Effector CD4-positive, alpha-beta T cell (primary cell): ENCODE measurements around the gene ZNF574.

ENCODE experiments used
- DNase-seq: peaks from one replicate; pipeline ENCODE4 v3.0.0-alpha.2; 2020

The ZNF574 gene

DNA sequence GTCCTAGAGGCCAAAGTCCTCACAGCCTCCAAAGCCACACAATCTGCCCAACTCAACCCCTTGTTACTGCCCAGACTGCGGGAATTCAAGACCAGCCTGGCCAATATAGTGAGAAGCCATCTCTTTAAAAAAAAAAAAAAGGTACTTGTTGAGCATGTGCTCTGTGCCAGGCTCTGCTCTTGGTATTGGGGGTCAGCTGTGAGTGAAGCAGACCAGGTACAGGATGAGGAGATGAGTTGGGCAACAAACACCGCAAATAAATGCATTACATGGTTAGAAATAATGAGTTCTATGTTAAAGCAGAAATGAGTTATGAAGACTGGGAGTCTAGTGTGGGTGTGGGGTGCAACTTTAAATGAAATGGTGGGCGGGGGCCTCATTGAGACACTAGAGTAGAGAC is 15.8 kb upstream of the ZNF574 start:
- DNase-seq, result no peak

DNA sequence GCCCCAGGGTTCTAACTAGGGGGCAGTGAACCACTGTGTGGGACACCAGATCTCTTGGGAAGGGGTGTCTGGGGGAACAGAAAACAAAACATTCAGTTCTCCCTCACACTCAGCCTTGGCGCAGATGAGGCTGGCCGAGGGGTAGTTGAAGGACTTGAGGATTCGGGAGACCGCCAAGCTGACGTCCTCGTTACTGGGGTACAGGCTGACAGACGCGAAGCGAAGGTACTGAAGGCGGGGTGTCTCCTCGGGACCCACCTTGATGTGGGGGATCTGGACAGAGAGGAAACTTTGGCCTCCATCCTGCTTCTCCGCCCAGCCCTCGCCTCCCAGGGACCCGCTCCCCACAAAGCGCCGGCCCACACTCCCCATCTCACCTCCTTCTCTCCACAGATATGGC is 13.6 kb upstream of the ZNF574 start:
- DNase-seq, result no peak

DNA sequence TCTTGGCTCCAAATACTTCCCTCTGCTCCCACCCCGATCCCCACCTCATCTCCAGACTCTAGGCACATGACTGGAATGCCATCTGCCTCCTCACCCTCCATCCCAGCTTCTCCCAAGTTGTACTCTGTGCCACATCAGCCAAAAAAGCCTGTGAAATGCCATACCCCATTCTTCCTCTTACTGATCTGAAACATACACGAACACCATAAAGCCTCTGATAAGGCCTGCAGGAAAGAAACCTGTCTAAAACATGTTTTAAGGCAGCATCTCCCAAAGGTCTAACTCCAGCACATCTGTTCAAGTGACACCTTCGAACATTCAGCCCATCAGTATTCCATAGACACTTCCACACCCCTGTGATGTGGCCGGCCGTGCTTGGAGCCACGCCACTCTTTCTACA is 11.5 kb upstream of the ZNF574 start:
- no peak for DNase-seq

DNA sequence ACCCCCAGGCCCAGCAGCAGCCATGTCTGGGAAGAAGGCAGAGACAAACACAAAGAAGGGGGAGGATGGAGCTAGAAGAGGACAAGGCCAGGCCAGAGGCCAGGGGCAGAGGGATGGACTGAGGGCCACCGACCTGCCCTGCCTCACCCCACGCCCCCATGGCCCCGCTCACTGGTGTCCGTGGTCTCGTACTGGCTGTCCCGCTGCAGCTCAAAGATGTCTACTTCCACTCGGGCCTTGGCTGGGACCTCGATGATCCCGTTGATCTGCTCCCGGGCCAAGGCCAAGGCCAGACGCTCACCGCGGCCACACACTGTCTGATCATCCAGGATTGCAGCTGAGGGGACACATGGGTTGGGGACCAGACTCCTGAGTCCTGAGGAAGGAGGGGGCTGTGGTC is 10.9 kb upstream of the ZNF574 start:
- DNase-seq, result no peak

DNA sequence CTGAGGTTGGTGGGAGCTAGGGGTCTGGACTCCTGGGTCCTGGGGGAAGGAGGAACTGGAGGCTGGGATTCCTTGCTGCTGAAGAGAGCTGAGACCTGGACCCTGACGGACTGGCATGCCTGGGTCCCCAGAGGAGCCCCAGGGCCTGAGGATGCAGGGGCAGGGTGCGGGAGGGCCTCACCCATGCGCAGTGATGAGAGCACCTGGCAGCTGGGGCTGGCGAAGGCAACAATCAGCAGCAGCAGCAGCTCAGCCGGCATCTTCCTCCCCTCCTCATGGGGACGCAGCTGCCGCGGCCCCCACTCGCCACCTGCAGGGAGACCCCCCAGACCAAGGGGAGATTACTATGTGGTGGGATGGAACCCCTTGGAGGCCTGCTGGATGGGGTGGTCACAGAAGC is 10.5 kb upstream of the ZNF574 start:
- DNase-seq, result no peak

DNA sequence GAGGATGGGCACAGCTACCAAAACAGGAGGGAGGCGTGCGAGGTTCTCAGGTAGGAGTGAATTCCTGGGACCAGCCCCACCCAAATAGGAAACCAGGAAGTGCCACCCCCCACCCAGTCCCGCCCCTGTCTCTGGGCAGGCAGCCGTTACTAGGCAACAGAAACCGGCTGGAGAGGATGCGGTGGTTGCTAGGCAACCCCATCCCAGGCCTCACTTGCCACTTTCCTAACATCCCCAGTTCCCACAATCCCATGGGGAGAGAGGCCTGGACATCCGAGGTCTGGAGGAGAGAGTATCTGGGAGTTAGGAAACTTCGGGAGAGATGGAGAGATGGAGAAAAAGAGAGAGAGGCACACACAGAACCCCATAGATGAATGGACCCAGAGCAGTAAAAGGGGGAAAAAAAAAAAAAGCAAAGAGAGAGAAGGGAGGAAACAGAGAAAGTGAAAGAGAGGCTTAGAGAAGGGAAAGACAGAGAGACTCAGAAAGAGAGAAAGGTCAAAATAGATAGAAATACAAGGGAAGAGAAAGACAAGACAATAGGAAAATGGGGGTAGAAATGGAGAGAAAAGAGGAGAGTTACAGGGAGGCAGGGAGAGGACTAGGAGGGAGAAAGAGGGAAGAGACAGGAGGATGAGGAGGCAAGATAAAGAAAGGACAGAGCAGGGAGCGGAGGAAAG is 9.8 kb upstream of the ZNF574 start:
- no peak for DNase-seq

DNA sequence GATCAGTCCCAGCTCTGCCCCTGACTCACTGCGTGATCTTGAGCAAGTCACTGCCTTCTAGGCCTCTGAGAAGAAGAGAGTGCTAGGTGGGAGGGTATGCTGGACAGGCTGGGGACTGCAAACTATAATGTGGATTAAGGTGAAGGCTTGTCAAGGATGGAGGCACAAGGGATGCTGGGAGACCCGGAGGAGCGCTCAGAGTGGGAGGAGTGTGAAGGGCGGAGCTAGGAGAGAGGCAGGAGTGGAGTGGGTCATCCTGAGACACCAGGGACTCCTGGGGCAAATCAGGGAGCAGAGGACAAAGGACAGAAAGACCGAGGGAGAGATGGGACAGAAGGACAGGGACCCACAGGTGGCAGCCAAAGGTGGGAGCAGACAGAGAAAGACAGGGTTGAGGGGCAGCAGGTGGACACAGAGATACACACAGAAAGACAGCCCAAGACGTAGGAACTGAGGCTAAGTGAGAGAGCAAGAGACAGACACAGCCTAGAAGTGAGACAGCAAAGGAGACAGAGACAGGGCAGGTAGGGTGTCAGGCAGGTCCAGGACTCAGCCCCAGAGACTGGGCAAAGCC is 8.6 kb upstream of the ZNF574 start:
- DNase-seq, result no peak

DNA sequence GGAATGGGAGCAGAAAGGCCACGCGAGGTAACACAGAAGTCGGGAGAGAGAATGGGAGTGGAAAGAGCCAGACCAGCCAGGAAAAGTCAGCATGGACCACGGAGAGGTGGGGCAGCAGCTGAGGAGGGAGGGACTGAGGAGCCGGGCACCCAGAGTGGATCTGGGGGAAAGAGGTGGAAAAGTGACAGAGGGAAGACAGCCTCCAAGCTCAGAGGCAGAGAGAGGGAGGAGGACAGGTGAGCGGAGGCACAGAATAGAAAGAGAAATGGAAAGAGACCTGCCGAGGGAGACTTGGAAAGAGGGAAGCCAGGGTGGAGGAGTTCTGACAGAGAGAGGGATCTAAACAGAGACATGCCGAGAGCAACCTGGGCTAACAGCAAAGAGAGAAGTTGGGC is 7.6 kb upstream of the ZNF574 start:
- no peak for DNase-seq

DNA sequence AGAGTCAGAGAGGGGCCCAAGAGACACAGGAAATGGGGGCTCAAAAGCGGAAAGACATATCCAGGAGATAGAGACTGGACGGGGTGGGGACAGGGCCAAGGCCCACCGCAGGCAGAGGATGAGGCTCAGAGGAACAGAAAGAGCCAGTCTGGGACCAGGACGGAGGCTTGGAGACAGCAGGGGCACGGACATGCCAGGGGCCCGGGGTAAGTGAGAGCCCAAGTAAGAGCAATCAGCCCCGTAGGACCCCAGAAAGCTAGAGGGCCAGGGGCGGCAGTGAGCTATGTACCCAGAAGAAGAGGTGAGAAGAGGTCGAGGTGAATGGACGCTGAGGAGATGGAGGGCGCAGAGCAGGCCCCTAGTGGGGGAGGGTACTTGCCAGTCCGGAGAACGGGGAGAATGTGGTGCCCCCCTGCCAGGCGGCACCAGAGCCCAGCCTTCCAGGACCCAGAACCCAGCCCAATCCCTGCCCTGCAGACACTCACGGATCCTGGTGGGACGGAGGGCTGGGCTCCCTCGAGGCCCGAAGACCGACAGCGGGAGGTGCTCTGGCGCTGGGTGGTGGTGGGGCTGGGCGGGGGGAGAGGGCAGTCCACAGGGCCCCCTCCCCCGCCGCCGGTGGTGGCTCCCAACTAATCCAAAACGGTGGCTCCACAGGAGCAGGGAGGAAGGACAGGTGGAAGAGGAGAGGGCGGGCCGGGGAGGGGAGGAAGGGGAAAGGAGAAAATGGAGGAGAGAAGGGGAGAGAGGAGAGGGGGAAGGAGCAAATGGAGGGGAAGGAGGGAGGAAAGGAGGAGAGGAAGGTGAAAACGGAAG is 7.0 kb upstream of the ZNF574 start:
- no peak for DNase-seq

DNA sequence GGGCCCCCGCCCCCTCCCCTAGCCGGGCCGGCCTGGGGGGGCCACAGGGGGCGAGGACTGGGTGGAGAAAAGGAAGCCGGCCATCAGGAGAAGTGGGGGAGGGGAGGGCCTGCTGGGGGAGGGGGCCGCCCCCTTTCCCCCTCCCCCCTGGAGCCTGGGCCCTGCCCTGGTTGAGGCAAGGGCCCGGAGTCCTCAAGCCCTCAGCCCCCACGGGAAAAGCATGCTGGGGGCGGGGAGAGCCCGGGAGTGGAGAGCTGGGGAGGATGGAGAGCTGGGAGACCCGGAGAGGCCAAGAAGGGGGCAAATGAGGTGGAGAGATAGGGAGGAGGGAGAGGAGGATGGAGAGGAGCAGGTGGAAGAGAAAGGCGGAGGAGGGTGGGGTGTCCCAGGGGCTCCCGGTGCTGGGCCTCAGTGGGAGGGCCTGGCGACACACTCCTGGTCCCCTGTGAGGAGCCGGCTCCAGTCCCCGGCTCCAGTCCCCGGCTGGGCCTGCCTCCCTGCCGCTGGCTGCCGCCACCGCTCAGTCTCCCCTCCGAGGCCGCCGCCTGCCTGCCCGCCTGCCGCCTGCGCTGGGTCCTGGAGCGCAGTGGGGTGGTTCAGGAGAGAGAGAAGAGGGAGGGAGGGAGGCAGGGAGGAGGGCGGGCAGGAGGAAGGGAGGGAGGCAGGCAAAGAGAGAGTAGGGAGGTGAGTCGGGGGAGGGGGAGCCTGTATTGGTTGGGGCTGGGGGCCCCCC is 6.2 kb upstream of the ZNF574 start, which contains the start of gene GRIK5:
Gene GRIK5, minus strand, starts transcription at position 588 of the 733 bp plus-strand sequence. CDS start 4,436 bp downstream, outside the sequence.
- DNase-seq, result no peak

DNA sequence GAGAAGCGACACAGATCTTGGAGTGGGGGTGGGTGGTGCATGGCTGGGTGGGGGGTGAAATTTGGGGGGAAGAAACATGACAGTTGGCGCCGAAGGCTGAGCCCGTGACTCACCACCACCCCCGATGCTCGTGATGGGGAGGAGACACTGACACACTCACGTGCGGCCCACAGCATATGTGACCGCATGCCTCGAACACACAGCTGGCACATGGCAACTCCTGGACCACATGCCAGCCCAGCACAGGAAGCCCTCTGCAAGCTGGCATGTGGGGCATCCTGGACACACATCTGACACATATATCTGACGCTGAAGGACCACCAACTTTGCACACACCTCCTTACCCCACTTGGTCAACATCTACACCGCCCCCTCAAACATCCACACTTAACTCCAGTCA is 4.7 kb upstream of the ZNF574 start:
- DNase-seq, result no peak

DNA sequence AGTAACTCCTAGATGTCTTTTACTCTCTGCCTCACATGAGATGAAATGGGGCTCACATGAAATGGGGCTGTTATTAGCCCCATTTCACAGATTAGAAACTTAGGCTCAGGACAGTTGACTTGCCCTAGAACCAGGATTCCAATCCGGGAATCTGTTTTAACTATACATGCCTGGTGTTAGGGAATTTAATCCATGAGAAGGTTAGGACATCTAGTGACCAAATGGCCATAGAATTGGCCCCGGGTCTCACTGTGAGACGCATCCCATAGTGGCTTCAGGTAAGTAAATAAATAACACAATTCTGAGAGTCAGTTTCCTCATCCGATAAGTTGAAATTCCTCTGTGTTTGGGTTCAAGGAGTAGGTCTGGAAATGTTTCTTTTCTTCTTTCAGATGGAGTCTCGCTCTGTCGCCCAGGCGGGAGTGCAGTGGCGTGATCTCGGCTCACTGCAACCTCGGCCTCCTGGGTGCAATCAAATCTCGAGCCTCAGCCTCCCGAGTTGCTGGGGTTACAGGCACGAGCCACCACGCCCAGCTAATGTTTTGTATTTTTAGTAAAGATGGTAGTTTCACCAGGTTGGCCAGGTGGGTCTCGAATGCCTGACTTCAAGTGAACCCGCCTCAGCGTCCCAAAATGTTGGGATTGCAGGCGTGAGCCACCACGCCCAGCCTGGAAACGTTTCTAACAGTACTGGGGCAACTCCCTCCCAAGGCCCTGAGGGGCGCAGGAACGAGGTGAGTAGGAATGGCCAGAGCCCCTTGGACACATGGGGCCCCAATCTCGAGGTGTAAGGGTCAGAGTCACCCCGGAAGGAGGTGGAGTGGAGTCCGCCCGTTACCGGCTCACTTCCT is 1.2 kb upstream of the ZNF574 start:
- DNase-seq, result no peak

DNA sequence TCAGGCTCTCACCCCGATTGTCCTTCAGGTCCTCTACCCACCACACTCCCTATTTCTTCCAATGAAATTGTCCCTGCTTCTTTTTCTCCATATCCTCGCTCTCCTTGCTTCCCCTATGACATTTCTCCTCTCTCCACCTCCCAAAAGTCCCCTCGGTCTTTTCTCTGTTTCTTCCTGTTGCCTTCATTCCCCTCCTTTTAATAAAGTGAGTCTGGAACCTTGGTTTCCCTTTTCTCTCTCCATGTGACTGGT is 676 bp upstream of the ZNF574 start:
- DNase-seq, result no peak

DNA sequence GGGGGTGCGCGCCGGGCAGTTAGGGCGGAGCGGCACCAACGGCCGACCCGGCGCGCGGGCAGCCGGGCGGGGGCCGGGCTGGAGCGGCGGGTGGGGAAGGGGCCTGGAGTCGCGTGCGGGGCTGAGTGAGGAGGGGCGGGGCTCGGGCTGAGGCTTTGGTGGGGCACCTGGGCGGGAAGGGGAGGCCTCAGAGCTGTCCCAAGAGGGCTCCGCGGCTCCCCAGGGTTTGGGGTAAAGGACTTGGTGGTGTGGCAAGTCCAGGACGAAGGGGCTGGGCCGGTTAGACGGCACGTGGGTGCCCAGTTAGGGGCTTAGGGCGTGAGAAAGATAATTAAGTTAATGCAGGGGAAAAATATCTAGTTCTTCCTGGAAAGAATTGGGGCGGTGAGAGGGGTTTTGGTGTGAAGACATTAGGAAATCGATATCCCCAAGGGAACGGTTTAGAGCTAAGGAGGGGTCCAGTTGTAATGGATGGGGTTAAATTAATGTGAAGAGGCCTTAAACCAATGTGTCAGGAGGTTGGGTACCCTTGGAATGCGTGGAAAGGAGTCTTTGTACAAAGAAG is 496 bp downstream of the ZNF574 start:
- DNase-seq, result peak; percentile 37

DNA sequence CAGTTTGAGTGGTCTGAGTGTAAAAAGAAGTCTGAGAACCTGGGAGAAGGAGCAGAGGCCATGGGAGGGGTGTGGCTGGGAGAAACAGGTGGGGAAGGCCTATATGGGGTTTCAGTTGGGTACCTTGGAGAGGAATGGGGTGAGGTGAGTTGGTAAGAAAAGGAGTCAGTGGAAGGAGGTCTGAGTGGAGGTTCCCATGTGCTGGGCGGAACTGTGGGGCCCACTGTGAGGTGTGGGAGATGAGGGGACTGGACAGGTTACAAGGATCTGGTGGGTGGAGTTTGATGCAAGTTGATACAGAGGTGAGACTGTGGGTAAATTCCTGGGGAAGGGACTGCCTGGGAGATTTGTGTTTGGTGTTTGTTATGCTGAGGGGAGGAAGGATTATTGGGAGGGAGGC is 2.1 kb downstream of the ZNF574 start:
- DNase-seq, result no peak

DNA sequence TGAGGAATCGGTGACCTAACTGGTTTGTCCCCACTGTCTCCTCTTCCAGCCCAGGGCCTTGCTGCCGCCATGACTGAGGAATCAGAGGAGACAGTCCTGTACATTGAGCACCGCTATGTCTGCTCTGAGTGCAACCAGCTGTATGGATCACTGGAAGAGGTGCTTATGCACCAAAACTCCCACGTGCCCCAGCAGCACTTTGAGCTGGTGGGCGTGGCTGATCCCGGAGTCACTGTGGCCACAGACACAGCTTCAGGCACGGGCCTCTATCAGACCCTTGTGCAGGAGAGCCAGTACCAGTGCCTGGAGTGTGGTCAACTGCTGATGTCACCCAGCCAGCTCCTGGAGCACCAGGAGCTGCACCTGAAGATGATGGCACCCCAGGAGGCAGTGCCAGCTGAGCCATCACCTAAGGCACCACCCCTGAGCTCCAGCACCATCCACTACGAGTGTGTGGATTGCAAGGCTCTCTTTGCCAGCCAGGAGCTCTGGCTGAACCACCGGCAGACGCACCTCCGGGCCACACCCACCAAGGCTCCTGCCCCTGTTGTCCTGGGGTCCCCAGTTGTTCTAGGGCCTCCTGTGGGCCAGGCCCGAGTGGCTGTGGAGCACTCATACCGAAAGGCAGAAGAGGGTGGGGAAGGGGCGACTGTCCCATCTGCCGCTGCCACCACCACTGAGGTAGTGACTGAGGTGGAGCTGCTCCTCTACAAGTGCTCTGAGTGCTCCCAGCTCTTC is 2.7 kb downstream of the ZNF574 start:
- no peak for DNase-seq

DNA sequence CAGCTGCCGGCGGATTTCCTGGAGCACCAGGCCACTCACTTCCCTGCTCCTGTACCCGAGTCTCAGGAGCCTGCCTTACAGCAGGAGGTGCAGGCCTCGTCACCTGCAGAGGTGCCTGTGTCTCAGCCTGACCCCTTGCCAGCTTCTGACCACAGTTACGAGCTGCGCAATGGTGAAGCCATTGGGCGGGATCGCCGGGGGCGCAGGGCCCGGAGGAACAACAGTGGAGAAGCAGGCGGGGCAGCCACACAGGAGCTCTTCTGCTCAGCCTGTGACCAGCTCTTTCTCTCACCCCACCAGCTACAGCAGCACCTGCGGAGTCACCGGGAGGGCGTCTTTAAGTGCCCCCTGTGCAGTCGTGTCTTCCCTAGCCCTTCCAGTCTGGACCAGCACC is 3.3 kb downstream of the ZNF574 start:
- DNase-seq, result no peak

DNA sequence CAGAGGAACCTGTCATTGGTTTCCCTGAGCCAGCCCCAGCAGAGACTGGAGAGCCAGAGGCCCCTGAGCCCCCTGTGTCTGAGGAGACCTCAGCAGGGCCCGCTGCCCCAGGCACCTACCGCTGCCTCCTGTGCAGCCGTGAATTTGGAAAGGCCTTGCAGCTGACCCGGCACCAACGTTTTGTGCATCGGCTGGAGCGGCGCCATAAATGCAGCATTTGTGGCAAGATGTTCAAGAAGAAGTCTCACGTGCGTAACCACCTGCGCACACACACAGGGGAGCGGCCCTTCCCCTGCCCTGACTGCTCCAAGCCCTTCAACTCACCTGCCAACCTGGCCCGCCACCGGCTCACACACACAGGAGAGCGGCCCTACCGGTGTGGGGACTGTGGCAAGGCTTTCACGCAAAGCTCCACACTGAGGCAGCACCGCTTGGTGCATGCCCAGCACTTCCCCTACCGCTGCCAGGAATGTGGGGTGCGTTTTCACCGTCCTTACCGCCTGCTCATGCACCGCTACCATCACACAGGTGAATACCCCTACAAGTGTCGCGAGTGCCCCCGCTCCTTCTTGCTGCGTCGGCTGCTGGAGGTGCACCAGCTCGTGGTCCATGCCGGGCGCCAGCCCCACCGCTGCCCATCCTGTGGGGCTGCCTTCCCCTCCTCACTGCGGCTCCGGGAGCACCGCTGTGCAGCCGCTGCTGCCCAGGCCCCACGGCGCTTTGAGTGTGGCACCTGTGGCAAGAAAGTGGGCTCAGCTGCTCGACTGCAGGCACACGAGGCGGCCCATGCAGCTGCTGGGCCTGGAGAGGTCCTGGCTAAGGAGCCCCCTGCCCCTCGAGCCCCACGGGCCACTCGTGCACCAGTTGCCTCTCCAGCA is 4.2 kb downstream of the ZNF574 start:
- DNase-seq, result no peak

DNA sequence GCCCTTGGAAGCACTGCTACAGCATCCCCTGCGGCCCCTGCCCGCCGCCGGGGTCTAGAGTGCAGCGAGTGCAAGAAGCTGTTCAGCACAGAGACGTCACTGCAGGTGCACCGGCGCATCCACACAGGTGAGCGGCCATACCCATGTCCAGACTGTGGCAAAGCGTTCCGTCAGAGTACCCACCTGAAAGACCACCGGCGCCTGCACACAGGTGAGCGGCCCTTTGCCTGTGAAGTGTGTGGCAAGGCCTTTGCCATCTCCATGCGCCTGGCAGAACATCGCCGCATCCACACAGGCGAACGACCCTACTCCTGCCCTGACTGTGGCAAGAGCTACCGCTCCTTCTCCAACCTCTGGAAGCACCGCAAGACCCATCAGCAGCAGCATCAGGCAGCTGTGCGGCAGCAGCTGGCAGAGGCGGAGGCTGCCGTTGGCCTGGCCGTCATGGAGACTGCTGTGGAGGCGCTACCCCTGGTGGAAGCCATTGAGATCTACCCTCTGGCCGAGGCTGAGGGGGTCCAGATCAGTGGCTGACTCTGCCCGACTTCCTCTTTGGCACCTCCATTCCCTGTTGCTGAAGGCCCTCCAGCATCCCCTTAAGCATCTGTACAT is 4.9 kb downstream of the ZNF574 start:
- DNase-seq, result no peak

DNA sequence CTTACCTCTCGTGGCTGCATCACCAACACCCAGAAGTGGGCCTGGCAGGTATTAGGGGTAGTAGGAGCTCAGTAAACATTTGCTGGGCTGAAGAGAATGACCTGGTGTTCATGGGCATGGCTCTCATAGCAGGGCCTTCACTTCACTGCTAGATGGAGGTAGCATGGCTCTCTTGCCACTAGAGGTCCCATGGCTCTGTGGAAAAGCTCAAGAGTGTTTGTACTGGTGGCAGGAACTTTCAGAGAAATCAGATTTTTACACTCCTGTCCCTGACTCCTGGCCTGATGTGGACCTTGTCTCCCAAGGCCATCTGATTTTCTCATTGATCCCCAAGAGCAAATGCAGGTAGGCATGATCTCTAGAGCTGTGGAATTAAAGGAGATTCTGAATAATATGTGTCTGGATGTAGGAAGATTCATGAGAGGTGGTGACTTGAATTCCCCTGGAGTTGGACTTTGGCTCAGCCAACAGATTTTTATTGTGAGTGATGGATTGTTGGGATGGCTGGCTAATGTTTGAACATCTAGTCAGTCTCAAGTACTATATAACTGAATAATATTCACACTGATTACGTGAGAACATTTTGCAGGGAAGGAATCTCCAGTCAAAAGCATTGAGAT is 5.7 kb downstream of the ZNF574 start:
- DNase-seq, result no peak
